SK-N-SH (cell line): ENCODE data around the gene SOCS3.

Source experiments
- FOSL2 ChIP-seq: IDR thresholded peaks from 2 replicates; pipeline ENCODE4 v1.4.0; 2012; ENCODE audit warnings: low read depth, mild to moderate bottlenecking, moderate library complexity, borderline replicate concordance
- JUND ChIP-seq: IDR thresholded peaks from 2 replicates; pipeline ENCODE4 v1.4.0; 2012
- MXI1 ChIP-seq: IDR thresholded peaks from 2 replicates; pipeline ENCODE4 v1.6.1; 2012; ENCODE audit warnings: mild to moderate bottlenecking, low read depth, low read length, improper control_type of control experiment
- NFIC ChIP-seq: IDR thresholded peaks from 2 replicates; pipeline ENCODE4 v1.4.0; 2012; ENCODE audit warnings: borderline replicate concordance
- POLR2AphosphoS5 ChIP-seq: IDR thresholded peaks from 2 replicates; pipeline ENCODE4 v1.6.1; 2012; ENCODE audit warnings: low read depth, low read length
- RAD21 ChIP-seq: IDR thresholded peaks from 2 replicates; pipeline ENCODE4 v1.6.1; 2012; ENCODE audit warnings: mild to moderate bottlenecking, low read length
- TAF1 ChIP-seq: IDR thresholded peaks from 2 replicates; pipeline ENCODE4 v1.6.1; 2012; ENCODE audit warnings: low read depth, mild to moderate bottlenecking, low read length, moderate library complexity, borderline replicate concordance
- YY1 ChIP-seq: IDR thresholded peaks from 2 replicates; pipeline ENCODE4 v1.4.0; 2012; ENCODE audit warnings: low read depth, mild to moderate bottlenecking
- TF ChIP-seq, protein P1 (sequence below): fragments of 200-600 bp; sonication (generic); IDR thresholded peaks from 2 replicates; pipeline ENCODE4 v1.6.1; 2017; ENCODE audit warnings: antibody characterized with exemption, mild to moderate bottlenecking, moderate library complexity
- TF ChIP-seq, protein P2 (sequence below): IDR thresholded peaks from 2 replicates; pipeline ENCODE4 v1.6.1; 2012; ENCODE audit warnings: mild to moderate bottlenecking, low read depth, low read length, moderate library complexity
- TF ChIP-seq, protein P3 (sequence below): IDR thresholded peaks from 2 replicates; pipeline ENCODE4 v1.4.0; 2012; ENCODE audit warnings: low read depth
- TF ChIP-seq, protein P4 (sequence below): fragments of 150-350 bp; IDR thresholded peaks from 2 replicates; pipeline ENCODE4 v1.6.1; 2017; ENCODE audit warnings: antibody characterized with exemption, low read length, low read depth, borderline replicate concordance

DNA sequence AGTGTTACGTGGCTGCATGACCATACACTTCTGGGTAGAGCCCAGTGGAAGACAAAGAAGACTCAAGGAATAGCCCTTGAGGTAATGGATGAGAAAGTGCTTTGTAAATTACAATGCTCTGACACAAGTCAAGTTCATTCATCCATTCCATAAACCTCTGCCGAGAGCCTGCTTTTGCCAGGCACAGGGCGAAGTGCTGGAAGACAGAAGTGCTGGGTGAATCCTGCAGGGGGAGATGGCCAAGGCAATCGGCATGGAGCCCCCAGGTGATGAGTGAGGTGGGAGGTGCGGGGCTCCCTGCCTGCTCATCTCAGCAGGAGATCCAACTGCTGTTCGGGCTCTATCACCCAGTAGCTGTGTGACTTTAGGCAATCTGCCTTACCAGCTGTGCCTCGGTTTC lies 2.8 kb upstream of the SOCS3 start:
- no peak for TF ChIP-seq JUND
- TF ChIP-seq, protein P1, sequence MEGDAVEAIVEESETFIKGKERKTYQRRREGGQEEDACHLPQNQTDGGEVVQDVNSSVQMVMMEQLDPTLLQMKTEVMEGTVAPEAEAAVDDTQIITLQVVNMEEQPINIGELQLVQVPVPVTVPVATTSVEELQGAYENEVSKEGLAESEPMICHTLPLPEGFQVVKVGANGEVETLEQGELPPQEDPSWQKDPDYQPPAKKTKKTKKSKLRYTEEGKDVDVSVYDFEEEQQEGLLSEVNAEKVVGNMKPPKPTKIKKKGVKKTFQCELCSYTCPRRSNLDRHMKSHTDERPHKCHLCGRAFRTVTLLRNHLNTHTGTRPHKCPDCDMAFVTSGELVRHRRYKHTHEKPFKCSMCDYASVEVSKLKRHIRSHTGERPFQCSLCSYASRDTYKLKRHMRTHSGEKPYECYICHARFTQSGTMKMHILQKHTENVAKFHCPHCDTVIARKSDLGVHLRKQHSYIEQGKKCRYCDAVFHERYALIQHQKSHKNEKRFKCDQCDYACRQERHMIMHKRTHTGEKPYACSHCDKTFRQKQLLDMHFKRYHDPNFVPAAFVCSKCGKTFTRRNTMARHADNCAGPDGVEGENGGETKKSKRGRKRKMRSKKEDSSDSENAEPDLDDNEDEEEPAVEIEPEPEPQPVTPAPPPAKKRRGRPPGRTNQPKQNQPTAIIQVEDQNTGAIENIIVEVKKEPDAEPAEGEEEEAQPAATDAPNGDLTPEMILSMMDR = peak; percentile 30; the same call in 1 of the 2 replicates
- TF ChIP-seq, protein P2, sequence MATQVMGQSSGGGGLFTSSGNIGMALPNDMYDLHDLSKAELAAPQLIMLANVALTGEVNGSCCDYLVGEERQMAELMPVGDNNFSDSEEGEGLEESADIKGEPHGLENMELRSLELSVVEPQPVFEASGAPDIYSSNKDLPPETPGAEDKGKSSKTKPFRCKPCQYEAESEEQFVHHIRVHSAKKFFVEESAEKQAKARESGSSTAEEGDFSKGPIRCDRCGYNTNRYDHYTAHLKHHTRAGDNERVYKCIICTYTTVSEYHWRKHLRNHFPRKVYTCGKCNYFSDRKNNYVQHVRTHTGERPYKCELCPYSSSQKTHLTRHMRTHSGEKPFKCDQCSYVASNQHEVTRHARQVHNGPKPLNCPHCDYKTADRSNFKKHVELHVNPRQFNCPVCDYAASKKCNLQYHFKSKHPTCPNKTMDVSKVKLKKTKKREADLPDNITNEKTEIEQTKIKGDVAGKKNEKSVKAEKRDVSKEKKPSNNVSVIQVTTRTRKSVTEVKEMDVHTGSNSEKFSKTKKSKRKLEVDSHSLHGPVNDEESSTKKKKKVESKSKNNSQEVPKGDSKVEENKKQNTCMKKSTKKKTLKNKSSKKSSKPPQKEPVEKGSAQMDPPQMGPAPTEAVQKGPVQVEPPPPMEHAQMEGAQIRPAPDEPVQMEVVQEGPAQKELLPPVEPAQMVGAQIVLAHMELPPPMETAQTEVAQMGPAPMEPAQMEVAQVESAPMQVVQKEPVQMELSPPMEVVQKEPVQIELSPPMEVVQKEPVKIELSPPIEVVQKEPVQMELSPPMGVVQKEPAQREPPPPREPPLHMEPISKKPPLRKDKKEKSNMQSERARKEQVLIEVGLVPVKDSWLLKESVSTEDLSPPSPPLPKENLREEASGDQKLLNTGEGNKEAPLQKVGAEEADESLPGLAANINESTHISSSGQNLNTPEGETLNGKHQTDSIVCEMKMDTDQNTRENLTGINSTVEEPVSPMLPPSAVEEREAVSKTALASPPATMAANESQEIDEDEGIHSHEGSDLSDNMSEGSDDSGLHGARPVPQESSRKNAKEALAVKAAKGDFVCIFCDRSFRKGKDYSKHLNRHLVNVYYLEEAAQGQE = no peak
- TF ChIP-seq, protein P3, sequence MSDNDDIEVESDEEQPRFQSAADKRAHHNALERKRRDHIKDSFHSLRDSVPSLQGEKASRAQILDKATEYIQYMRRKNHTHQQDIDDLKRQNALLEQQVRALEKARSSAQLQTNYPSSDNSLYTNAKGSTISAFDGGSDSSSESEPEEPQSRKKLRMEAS = no peak
- TF ChIP-seq POLR2AphosphoS5 = no peak
- TF ChIP-seq, protein P4, sequence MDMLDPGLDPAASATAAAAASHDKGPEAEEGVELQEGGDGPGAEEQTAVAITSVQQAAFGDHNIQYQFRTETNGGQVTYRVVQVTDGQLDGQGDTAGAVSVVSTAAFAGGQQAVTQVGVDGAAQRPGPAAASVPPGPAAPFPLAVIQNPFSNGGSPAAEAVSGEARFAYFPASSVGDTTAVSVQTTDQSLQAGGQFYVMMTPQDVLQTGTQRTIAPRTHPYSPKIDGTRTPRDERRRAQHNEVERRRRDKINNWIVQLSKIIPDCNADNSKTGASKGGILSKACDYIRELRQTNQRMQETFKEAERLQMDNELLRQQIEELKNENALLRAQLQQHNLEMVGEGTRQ = no peak
- TF ChIP-seq TAF1 = no peak
- no peak for TF ChIP-seq RAD21
- no peak for TF ChIP-seq MXI1
- no peak for TF ChIP-seq YY1
- TF ChIP-seq NFIC = no peak
- TF ChIP-seq FOSL2 = no peak
